Coronary artery (tissue), 2 donors: ENCODE measurements around the gene GRIK2.
"Not testable (repeated sequence)": the region's sequence is repeated elsewhere in the genome, so short reads cannot be mapped to it uniquely, and the experiment has no call there.

ENCODE experiments used
- DNase-seq: peaks from one replicate; pipeline ENCODE4 v3.0.0-alpha.2; 2017; ENCODE audit warnings: low spot score
- H3K27ac ChIP-seq, 2 donors: fragments of 200-600 bp; sonication (generic); one replicate each; pipeline ENCODE4 v1.5.1; 2016 to 2019
- H3K4me3 ChIP-seq: fragments of 200-600 bp; sonication (generic); 2 replicates; pipeline ENCODE4 v1.5.1; 2016; ENCODE audit warnings: mild to moderate bottlenecking, moderate library complexity
- TF ChIP-seq, protein P1 (sequence below): fragments of 200-600 bp; sonication (generic); IDR thresholded peaks from one replicate; pipeline ENCODE4 v1.5.1; 2019; ENCODE audit warnings: antibody characterized with exemption

GRIK2 gene

GRCh38 chr6:102051001-102051400 is 657.5 kb downstream of the GRIK2 start:
- no peak for DNase-seq
- Histone ChIP-seq H3K27ac (no peak overlapping the region), H3K4me3 (no peak overlapping the region)
- TF ChIP-seq, protein P1, sequence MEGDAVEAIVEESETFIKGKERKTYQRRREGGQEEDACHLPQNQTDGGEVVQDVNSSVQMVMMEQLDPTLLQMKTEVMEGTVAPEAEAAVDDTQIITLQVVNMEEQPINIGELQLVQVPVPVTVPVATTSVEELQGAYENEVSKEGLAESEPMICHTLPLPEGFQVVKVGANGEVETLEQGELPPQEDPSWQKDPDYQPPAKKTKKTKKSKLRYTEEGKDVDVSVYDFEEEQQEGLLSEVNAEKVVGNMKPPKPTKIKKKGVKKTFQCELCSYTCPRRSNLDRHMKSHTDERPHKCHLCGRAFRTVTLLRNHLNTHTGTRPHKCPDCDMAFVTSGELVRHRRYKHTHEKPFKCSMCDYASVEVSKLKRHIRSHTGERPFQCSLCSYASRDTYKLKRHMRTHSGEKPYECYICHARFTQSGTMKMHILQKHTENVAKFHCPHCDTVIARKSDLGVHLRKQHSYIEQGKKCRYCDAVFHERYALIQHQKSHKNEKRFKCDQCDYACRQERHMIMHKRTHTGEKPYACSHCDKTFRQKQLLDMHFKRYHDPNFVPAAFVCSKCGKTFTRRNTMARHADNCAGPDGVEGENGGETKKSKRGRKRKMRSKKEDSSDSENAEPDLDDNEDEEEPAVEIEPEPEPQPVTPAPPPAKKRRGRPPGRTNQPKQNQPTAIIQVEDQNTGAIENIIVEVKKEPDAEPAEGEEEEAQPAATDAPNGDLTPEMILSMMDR: no peak

- TF ChIP-seq, protein P1: no peak
- DNase-seq: no peak
- H3K4me3 ChIP-seq: no peak overlapping the region
- H3K27ac ChIP-seq: no peak overlapping the region
Observed at GRCh38 chr6:102051720-102052119, 658.2 kb downstream of the GRIK2 start.

DNA sequence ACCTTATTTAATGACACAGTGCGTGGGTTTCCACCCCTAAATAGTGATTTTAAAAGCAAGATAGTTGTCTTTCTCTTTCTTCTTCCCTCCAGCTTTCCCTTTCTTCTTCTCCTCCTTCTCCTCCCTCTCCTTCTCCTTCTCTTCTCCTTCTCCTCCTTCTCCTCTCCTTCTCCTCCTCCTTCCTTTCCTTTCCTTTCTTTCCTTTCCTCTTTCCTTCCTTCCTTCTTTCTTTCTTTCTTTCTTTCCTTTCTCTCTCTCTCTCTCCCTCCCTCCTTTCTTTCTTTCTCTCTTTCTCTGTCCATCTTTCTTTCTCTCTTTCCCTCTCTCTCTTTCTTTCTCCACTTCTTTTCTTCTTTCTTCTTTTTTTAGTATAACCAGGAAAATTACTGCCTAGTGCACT is 670.6 kb downstream of the GRIK2 start:
- no peak for DNase-seq
- TF ChIP-seq, protein P1: no peak
- Histone ChIP-seq H3K27ac (no peak overlapping the region), H3K4me3 (no peak overlapping the region)

DNA sequence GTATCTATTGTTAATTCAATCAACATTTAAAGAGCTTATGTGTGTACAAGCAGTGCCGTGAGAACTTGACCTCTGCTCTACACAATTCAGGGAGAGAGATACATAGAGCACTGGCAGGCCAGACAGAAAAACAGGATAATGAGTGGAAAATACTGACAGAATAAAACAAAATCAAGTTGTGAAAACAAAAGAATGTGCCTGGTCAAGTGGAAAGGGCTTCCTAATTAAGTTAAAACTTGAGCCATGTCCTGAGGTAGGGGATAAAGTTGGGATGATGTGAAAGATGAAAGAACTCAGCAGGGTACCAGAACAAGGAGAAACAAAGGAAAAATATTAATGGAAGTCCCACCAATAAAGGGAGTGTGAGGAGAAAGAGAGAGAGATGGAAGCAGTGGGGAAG is 672.8 kb downstream of the GRIK2 start:
- Histone ChIP-seq H3K4me3 (no peak overlapping the region), H3K27ac (no peak overlapping the region)
- TF ChIP-seq, protein P1: no peak
- no peak for DNase-seq

GRCh38 chr6:102068349-102068929 is 674.9 kb downstream of the GRIK2 start:
- DNase-seq: no peak
- Histone ChIP-seq H3K4me3 (no peak overlapping the region), H3K27ac (no peak overlapping the region)
- TF ChIP-seq, protein P1: no peak

- no peak for DNase-seq
- Histone ChIP-seq H3K27ac (no peak overlapping the region), H3K4me3 (no peak overlapping the region)
- TF ChIP-seq, protein P1: no peak
Observed at GRCh38 chr6:102075539-102075938, 682.0 kb downstream of the GRIK2 start.

- H3K27ac ChIP-seq: no peak overlapping the region
- no peak overlapping the region for H3K4me3 ChIP-seq
- DNase-seq: no peak
- TF ChIP-seq, protein P1: no peak
Observed at GRCh38 chr6:102085257-102085656, 691.7 kb downstream of the GRIK2 start.

DNA sequence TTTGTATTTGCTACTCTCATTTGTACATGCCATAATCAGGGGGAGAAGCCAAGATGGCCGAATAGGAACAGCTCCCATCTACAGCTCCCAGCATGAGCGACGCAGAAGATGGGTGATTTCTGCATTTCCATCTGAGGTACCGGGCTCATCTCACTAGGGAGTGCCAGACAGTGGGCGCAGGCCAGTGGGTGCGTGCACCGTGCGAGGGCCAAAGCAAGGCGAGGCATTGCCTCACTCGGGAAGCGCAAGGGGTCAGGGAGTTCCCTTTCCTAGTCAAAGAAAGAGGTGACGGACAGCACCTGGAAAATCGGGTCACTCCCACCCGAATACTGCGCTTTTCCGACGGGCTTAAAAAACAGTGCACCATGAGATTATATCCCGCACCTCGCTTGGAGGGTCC is 694.7 kb downstream of the GRIK2 start:
- DNase-seq, H3K27ac ChIP-seq, H3K4me3 ChIP-seq: not testable (repeated sequence)
